HCT116 (cell line): ENCODE measurements around the gene PPP2R5C. TPM values are rescaled to one million over a fixed set of nuclear protein-coding genes. Genes with fewer than 3 reads are reported as not detected.

Experiments used
- ATAC-seq: fragments of 200-7000 bp; cut with Tn5 transposase; 2 replicates; pipeline ENCODE4 v1.9.1; 2020; ENCODE audit warnings: mild to moderate bottlenecking, moderate library complexity
- BruUV-seq: library from RNA; stranded (reverse); fragments of 400-500 nt; replicated peaks from 2 replicates; lab custom pipeline; 2021; lab: Mats Ljungman, UMichigan
- CTCF ChIA-PET: fragments of 300-600 bp; sonication (Branson Sonifier 250); formaldehyde crosslinking; loops from one replicate; lab custom pipeline; 2021; ENCODE audit warnings: antibody characterized with exemption; lab: Charles Lee
- POLR2A ChIA-PET: fragments of 300-600, 350-600 bp; sonication (Branson Sonifier 250); formaldehyde crosslinking; loops from one replicate; lab custom pipeline; 2021; ENCODE audit warnings: antibody characterized with exemption; lab: Charles Lee
- RAD21 ChIA-PET, 2 experiments: fragments of 300-600 bp; sonication (Branson Sonifier 250); formaldehyde crosslinking; loops; one replicate each; lab custom pipeline; 2023; ENCODE audit warnings: low total read pairs in 2 of 2; ENCODE audit not compliant: uncharacterized antibody in 2 of 2, unreplicated experiment in 2 of 2, low non-redundant PET in 1 of 2; lab: Charles Lee
- DNase-seq: peaks from one replicate; pipeline ENCODE4 v3.0.0-alpha.2; 2010; ENCODE audit warnings: low read depth, low spot score
- H2AFZ ChIP-seq: fragments of 200-600 bp; shearing (Covaris generic), sonication (generic); 2 replicates; pipeline ENCODE4 v1.6.1; 2017; ENCODE audit warnings: low read depth, mixed run types, mixed read lengths, antibody characterized with exemption, low read length; ENCODE audit not compliant: poor library complexity, severe bottlenecking
- H3K27ac ChIP-seq: 2 replicates; pipeline ENCODE4 v1.5.1; 2012; ENCODE audit warnings: low read depth, low read length
- H3K27me3 ChIP-seq: fragments of 200-600 bp; sonication (generic); 2 replicates; pipeline ENCODE4 v1.6.1; 2016; ENCODE audit warnings: mixed run types, low read length, mixed read lengths; ENCODE audit not compliant: insufficient read depth
- H3K36me3 ChIP-seq, 2 experiments: fragments of 200-500 bp in 1 of 2; fragments of 200-600 bp in 1 of 2; sonication (Bioruptor generic) in 1 of 2; sonication (generic) in 1 of 2; 2 replicates each; pipeline versions ENCODE4 v1.5.1 to v1.6.1; 2014 to 2016; ENCODE audit warnings: low read length in 2 of 2, inconsistent platforms in 1 of 2, mixed read lengths in 1 of 2, mixed run types in 1 of 2; ENCODE audit not compliant: insufficient read depth in 2 of 2, control insufficient read depth in 1 of 2
- H3K4me1 ChIP-seq, 2 experiments: fragments of 200-600 bp in 1 of 2; sonication (generic) in 1 of 2; 2 replicates each; pipeline versions ENCODE4 v1.5.1 to v1.6.1; 2012 to 2017; ENCODE audit warnings: low read length in 2 of 2, inconsistent platforms in 1 of 2, mild to moderate bottlenecking in 1 of 2, mixed read lengths in 1 of 2, mixed run types in 1 of 2, moderate library complexity in 1 of 2; ENCODE audit not compliant: insufficient read depth in 2 of 2, control insufficient read depth in 1 of 2
- H3K4me2 ChIP-seq: fragments of 200-600 bp; sonication (generic); 2 replicates; pipeline ENCODE4 v1.6.1; 2017; ENCODE audit warnings: mixed run types, low read length, mixed read lengths
- H3K4me3 ChIP-seq, 2 experiments: fragments of 200-600 bp in 1 of 2; sonication (generic) in 1 of 2; replicated peaks in 1 of 2; 2 replicates each; pipeline ENCODE4 v1.5.1; 2011 to 2016; ENCODE audit warnings: low read length in 2 of 2, control low read depth in 1 of 2, low read depth in 1 of 2, mild to moderate bottlenecking in 1 of 2, mixed read lengths in 1 of 2, mixed run types in 1 of 2
- H3K79me2 ChIP-seq: fragments of 200-600 bp; sonication (generic); 2 replicates; pipeline ENCODE4 v1.6.1; 2017; ENCODE audit warnings: mild to moderate bottlenecking, mixed run types, low read length, moderate library complexity, mixed read lengths; ENCODE audit not compliant: insufficient read depth
- H3K9ac ChIP-seq: fragments of 200-600 bp; sonication (generic); 2 replicates; pipeline ENCODE4 v1.6.1; 2016; ENCODE audit warnings: low read length, mixed read lengths
- H3K9me2 ChIP-seq: fragments of 200-600 bp; sonication (generic), shearing (Covaris generic); 2 replicates; pipeline ENCODE4 v1.6.1; 2017; ENCODE audit warnings: mixed run types, mild to moderate bottlenecking, moderate library complexity; ENCODE audit not compliant: insufficient read depth
- H3K9me3 ChIP-seq, 2 experiments: fragments of 200-500 bp in 1 of 2; fragments of 200-600 bp in 1 of 2; sonication (Bioruptor generic) in 1 of 2; sonication (generic) in 1 of 2; 2 replicates each; pipeline ENCODE4 v1.6.1; 2014 to 2017; ENCODE audit warnings: low read length in 2 of 2, mixed read lengths in 2 of 2, inconsistent platforms in 1 of 2, low read depth in 1 of 2, mild to moderate bottlenecking in 1 of 2, mixed run types in 1 of 2, moderate library complexity in 1 of 2; ENCODE audit not compliant: control insufficient read depth in 1 of 2, insufficient read depth in 1 of 2
- H4K20me1 ChIP-seq: fragments of 200-600 bp; sonication (generic), shearing (Covaris generic); 2 replicates; pipeline ENCODE4 v1.6.1; 2017; ENCODE audit warnings: mixed run types, mild to moderate bottlenecking, moderate library complexity; ENCODE audit not compliant: insufficient read depth
- CBX3 ChIP-seq: IDR thresholded peaks from 2 replicates; pipeline ENCODE4 v1.6.1; 2012; ENCODE audit warnings: low read depth
- CEBPB ChIP-seq: IDR thresholded peaks from 2 replicates; pipeline ENCODE4 v1.6.1; 2012; ENCODE audit warnings: low read depth
- CTCF ChIP-seq, 3 experiments: fragments of 200-600 bp in 1 of 3; sonication (generic) in 1 of 3; IDR thresholded peaks in 2 of 3; conservative IDR thresholded peaks in 1 of 3; 2 replicates each; pipeline ENCODE4 v1.5.1; 2012 to 2017; ENCODE audit warnings: low read depth in 2 of 3, low read length in 2 of 3, antibody characterized with exemption in 1 of 3, borderline replicate concordance in 1 of 3, control low read depth in 1 of 3, mild to moderate bottlenecking in 1 of 3, mixed read lengths in 1 of 3, mixed run types in 1 of 3, moderate library complexity in 1 of 3; ENCODE audit not compliant: insufficient read depth in 1 of 3
- EGR1 ChIP-seq: IDR thresholded peaks from 2 replicates; pipeline ENCODE4 v1.6.1; 2012; ENCODE audit warnings: low read depth
- ELF1 ChIP-seq: IDR thresholded peaks from 2 replicates; pipeline ENCODE4 v1.6.1; 2012; ENCODE audit warnings: low read depth, borderline replicate concordance
- EZH2 ChIP-seq: fragments of 200-600 bp; sonication (generic); IDR thresholded peaks from 2 replicates; pipeline ENCODE4 v1.6.1; 2017; ENCODE audit warnings: antibody characterized with exemption, mixed run types
- REST ChIP-seq: IDR thresholded peaks from 2 replicates; pipeline ENCODE4 v1.6.1; 2012; ENCODE audit warnings: low read depth
- SIN3A ChIP-seq: IDR thresholded peaks from 2 replicates; pipeline ENCODE4 v1.6.1; 2012; ENCODE audit warnings: low read depth
- TCF7L2 ChIP-seq: IDR thresholded peaks from 2 replicates; pipeline ENCODE4 v1.7.0; 2011; ENCODE audit warnings: borderline replicate concordance, inconsistent platforms; ENCODE audit not compliant: insufficient read depth, insufficient read length; ENCODE audit errors: extremely low read depth
- ZFX ChIP-seq: fragments of 450-650 bp; IDR thresholded peaks from 2 replicates; pipeline ENCODE4 v1.6.1; 2017
- ZNF274 ChIP-seq: fragments of 200-500 bp; sonication (Bioruptor generic); IDR thresholded peaks from 2 replicates; pipeline ENCODE4 v1.6.1; 2014; ENCODE audit warnings: mild to moderate bottlenecking, low read depth, low read length, inconsistent platforms
- intact Hi-C: fragments of 100-400 bp; cut with micrococcal nuclease; formaldehyde crosslinking; loops from 2 replicates; pipeline ENCODE4 v1.10.0; 2022
- total RNA-seq: library from RNA; stranded (reverse); gene quantifications from one replicate; pipeline ENCODE4 v1.2.1, GENCODE V29; 2021; ENCODE audit not compliant: unreplicated experiment
- TF ChIP-seq, protein P1 (sequence below): IDR thresholded peaks from 2 replicates; pipeline ENCODE4 v1.6.1; 2011; ENCODE audit warnings: mild to moderate bottlenecking, low read length, moderate library complexity; ENCODE audit not compliant: insufficient replicate concordance; ENCODE audit errors: extremely low read depth

The PPP2R5C gene
- total RNA-seq, 1 experiment from 2014 or later: 117 TPM

GRCh38 chr14:101948666-101949216 lies 187.2 kb downstream of the PPP2R5C start:
- RAD21 ChIA-PET: no interaction called here
- TF ChIP-seq ZNF274 (no peak), ZFX (peak; percentile 46; the same call in 1 of the 2 replicates)
- Histone ChIP-seq H3K27ac (peak overlapping the region; percentile 76), H4K20me1 (no peaks in the 10 kb centered on the region), H3K36me3 (no peaks in the 10 kb centered on the region), H2AFZ (no peak overlapping the region), H3K9me2 (no peaks in the 10 kb centered on the region), H3K4me3 (peak overlapping the region; percentile 82 to 92), H3K9me3 (no peaks in the 10 kb centered on the region), H3K27me3 (no peaks in the 10 kb centered on the region), H3K4me1 (peaks cover 5 to 7% of the 10 kb centered on the region in 2 experiments), H3K4me2 (peak overlapping the region; percentile 92), H3K79me2 (peaks cover 10% of the 10 kb centered on the region), H3K9ac (peak overlapping the region; percentile 79)
- peak; percentile 13; the same call in 1 of the 2 replicates for ATAC-seq
- POLR2A ChIA-PET: interaction anchor here (0.8 to 2.1 kb wide), 5 partner anchors 15 to 188 kb away, joined by 3 to 10 read pairs (median 3); no protein-coding TSS in a partner anchor
- no peak for DNase-seq
- intact Hi-C loops: loop anchor here (1.0 to 2.0 kb wide), 3 partner anchors 178 to 241 kb away; no protein-coding TSS in a partner anchor
- BruUV-seq: TSS peak; percentile 84
- CTCF ChIA-PET: interaction anchor here (1.0 kb wide), 1 partner anchor 177 kb away, joined by 4 read pairs; no protein-coding TSS in a partner anchor

GRCh38 chr14:101950100-101950499 lies 188.6 kb downstream of the PPP2R5C start:
- BruUV-seq: no TSS peak
- TF ChIP-seq TCF7L2 (no peak), EGR1 (no peak), CTCF (IDR thresholded peaks at IDR 0.05 in 2 of 3, conservative IDR thresholded peaks at IDR 0.05 in 1 of 3; ENCODE audit: borderline replicate concordance in 1 of 3, insufficient read depth in 1 of 3, low read depth in 2 of 3, low read length in 2 of 3) (no peak), REST (no peak), CBX3 (no peak), CEBPB (no peak), SIN3A (no peak), ELF1 (no peak), EZH2 (no peak)
- TF ChIP-seq, protein P1, sequence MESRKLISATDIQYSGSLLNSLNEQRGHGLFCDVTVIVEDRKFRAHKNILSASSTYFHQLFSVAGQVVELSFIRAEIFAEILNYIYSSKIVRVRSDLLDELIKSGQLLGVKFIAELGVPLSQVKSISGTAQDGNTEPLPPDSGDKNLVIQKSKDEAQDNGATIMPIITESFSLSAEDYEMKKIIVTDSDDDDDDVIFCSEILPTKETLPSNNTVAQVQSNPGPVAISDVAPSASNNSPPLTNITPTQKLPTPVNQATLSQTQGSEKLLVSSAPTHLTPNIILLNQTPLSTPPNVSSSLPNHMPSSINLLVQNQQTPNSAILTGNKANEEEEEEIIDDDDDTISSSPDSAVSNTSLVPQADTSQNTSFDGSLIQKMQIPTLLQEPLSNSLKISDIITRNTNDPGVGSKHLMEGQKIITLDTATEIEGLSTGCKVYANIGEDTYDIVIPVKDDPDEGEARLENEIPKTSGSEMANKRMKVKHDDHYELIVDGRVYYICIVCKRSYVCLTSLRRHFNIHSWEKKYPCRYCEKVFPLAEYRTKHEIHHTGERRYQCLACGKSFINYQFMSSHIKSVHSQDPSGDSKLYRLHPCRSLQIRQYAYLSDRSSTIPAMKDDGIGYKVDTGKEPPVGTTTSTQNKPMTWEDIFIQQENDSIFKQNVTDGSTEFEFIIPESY: no peak

More at GRCh38 chr14:101950100-101950499, 188.6 kb downstream of the PPP2R5C start:
- ChIA-PET CTCF (no interaction called here), RAD21 (no interaction called here), POLR2A (no interaction called here)
- Histone ChIP-seq H3K27me3 (no peaks in the 10 kb centered on the region), H3K4me3 (no peak overlapping the region), H3K27ac (no peak overlapping the region), H3K9me2 (no peaks in the 10 kb centered on the region), H4K20me1 (no peaks in the 10 kb centered on the region), H3K9me3 (no peaks in the 10 kb centered on the region), H3K4me1 (peaks cover 5 to 7% of the 10 kb centered on the region in 2 experiments), H2AFZ (no peak overlapping the region), H3K79me2 (peaks cover 10% of the 10 kb centered on the region), H3K9ac (no peak overlapping the region), H3K36me3 (no peaks in the 10 kb centered on the region), H3K4me2 (no peak overlapping the region)
- intact Hi-C loops: no loop called here
- ATAC-seq (no peak), DNase-seq (no peak)
